Sigmoid colon (tissue), 7 donors: Measurements from ENCODE around the gene ACER1. TPM values are rescaled to one million over a fixed set of nuclear protein-coding genes. Genes with fewer than 3 reads are reported as not detected.
"Not testable (repeated sequence)": the region's sequence is repeated elsewhere in the genome, so short reads cannot be mapped to it uniquely, and the experiment has no call there.

Experiments
- DNase-seq: peaks from one replicate; pipeline ENCODE4 v3.0.0-alpha.2; 2019
- H3K27ac ChIP-seq, 4 donors: fragments of 200-600 bp; sonication (generic); one replicate each; pipeline ENCODE4 v1.5.1; 2016 to 2019; ENCODE audit warnings: mild to moderate bottlenecking in 1 of 4
- H3K27me3 ChIP-seq, 3 donors: fragments of 200-600 bp; sonication (generic); one replicate each; pipeline ENCODE4 v1.5.1; 2019; ENCODE audit warnings: mild to moderate bottlenecking in 1 of 3
- H3K36me3 ChIP-seq, 4 donors: fragments of 200-600 bp; sonication (generic); one replicate each; pipeline ENCODE4 v1.5.1; 2016 to 2019
- H3K4me1 ChIP-seq, 4 donors: fragments of 200-600 bp; sonication (generic); one replicate each; pipeline ENCODE4 v1.5.1; 2017 to 2019
- H3K4me3 ChIP-seq, 4 donors: fragments of 200-600 bp; sonication (generic); one replicate each; pipeline ENCODE4 v1.5.1; 2017 to 2019; ENCODE audit warnings: mild to moderate bottlenecking in 2 of 4, moderate library complexity in 1 of 4
- H3K9me3 ChIP-seq, 4 donors: fragments of 200-600 bp in 3 of 4; sonication (generic) in 3 of 4; one replicate each; pipeline versions ENCODE4 v1.5.1 to v1.6.1; 2013 to 2019
- EP300 ChIP-seq, 4 donors: sonication (generic); formaldehyde crosslinking; IDR thresholded peaks; one replicate each; pipeline ENCODE4 v1.6.1; 2017; ENCODE audit warnings: antibody characterized with exemption in 4 of 4
- POLR2A ChIP-seq, 2 donors: fragments of 450-650 bp; IDR thresholded peaks; one replicate each; pipeline ENCODE4 v1.6.1; 2016; ENCODE audit warnings: antibody characterized with exemption in 2 of 2, mild to moderate bottlenecking in 2 of 2, moderate library complexity in 2 of 2
- POLR2AphosphoS5 ChIP-seq, 4 donors: sonication (generic); formaldehyde crosslinking; IDR thresholded peaks; one replicate each; pipeline ENCODE4 v1.6.1; 2017; ENCODE audit warnings: antibody characterized with exemption in 4 of 4
- WGBS, 2 donors: extraction: QIAGEN DNeasy Blood & Tissue Kit; methylation state at CpG; one replicate each; pipeline ENCODE4 v1.1.7; 2013; 5-methylcytosine and 5-hydroxymethylcytosine counted together
- intact Hi-C: fragments of 100-400 bp; cut with DNase I; formaldehyde crosslinking; loops from one replicate; pipeline ENCODE4 v1.15.1; 2023
- polyA plus RNA-seq, 3 donors: library from polyadenylated mRNA; stranded (reverse); fragments of 200-250 nt; gene quantifications; one replicate each; pipeline ENCODE4 v1.2.3, GENCODE V29; 2013
- total RNA-seq, 4 donors: library from RNA; depleted of rRNA; stranded (reverse); fragments of >200 nt; gene quantifications; one replicate each; pipeline ENCODE4 v1.1.0, GENCODE V29; 2016
- TF ChIP-seq, protein P1 (sequence below), 4 experiments: fragments of 450-650 bp in 3 of 4; fragments of 200-600 bp in 1 of 4; IDR thresholded peaks; one replicate each; pipeline ENCODE4 v1.5.1; 2016 to 2019; ENCODE audit warnings: antibody characterized with exemption in 4 of 4, mild to moderate bottlenecking in 3 of 4, moderate library complexity in 2 of 4
- donor health status: healthy with polysubstance abuse.
- donor health status: Bipolar disorder and iron deficiency.
- donor health status: healthy.

ACER1 gene
- total and polyA plus RNA-seq, 7 donors: 0.19 TPM; not detected in 6

- 55 to 74% methylated on average over 2 of the region's 2 CpGs for WGBS, 2 donors
- TF ChIP-seq POLR2A (IDR thresholded peaks at IDR 0.05): no peak
- TF ChIP-seq EP300 (IDR thresholded peaks at IDR 0.05): no peak
- no peak for TF ChIP-seq POLR2AphosphoS5 (IDR thresholded peaks at IDR 0.05)
- TF ChIP-seq, protein P1, sequence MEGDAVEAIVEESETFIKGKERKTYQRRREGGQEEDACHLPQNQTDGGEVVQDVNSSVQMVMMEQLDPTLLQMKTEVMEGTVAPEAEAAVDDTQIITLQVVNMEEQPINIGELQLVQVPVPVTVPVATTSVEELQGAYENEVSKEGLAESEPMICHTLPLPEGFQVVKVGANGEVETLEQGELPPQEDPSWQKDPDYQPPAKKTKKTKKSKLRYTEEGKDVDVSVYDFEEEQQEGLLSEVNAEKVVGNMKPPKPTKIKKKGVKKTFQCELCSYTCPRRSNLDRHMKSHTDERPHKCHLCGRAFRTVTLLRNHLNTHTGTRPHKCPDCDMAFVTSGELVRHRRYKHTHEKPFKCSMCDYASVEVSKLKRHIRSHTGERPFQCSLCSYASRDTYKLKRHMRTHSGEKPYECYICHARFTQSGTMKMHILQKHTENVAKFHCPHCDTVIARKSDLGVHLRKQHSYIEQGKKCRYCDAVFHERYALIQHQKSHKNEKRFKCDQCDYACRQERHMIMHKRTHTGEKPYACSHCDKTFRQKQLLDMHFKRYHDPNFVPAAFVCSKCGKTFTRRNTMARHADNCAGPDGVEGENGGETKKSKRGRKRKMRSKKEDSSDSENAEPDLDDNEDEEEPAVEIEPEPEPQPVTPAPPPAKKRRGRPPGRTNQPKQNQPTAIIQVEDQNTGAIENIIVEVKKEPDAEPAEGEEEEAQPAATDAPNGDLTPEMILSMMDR (IDR thresholded peaks at IDR 0.05): no peak
- Histone ChIP-seq H3K4me3 (no peak overlapping the region), H3K4me1 (no peaks in the 10 kb centered on the region), H3K27me3 (no peaks in the 10 kb centered on the region), H3K9me3 (no peaks in the 10 kb centered on the region), H3K27ac (no peak overlapping the region), H3K36me3 (no peaks in the 10 kb centered on the region)
- DNase-seq: no peak
- intact Hi-C loops: no loop called here
Observed at GRCh38 chr19:6352381-6353165, 19.2 kb upstream of the ACER1 start.

- H3K4me3 ChIP-seq: no peak overlapping the region
- 27 to 65% methylated on average over 2 of the region's 2 CpGs for WGBS, 2 donors
- no peak overlapping the region for H3K27ac ChIP-seq
Observed at GRCh38 chr19:6350688-6351087, 17.3 kb upstream of the ACER1 start.

DNA sequence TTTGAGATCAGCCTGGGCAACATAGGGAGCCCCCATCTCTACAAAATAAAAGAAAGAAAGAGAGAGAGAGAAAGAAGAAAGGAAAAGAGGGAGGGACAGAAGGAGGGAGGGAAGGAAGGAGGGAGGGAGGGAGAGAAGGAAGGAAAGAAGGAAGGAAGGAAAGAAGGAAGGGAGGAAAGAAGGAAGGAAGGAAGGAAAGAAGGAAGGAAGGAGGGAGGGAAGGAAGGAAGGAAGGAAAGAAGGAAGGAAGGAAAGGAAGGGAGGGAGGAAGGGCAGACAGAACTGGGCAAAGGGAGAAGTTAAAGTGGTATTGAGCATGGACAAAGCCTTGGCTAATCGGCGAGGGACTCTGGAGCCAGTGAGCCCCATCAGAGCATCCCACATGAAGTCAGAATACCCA, 15.9 kb upstream of the ACER1 start:
- H3K4me1 ChIP-seq, H3K36me3 ChIP-seq, H3K27me3 ChIP-seq, H3K9me3 ChIP-seq, H3K4me3 ChIP-seq, H3K27ac ChIP-seq, DNase-seq, intact Hi-C loops: not testable (repeated sequence)
- 76 to 89% methylated on average over 2 of the region's 2 CpGs for WGBS, 2 donors

More at GRCh38 chr19:6350688-6351087, 17.3 kb upstream of the ACER1 start:
- Histone ChIP-seq H3K9me3 (no peaks in the 10 kb centered on the region), H3K4me1 (no peaks in the 10 kb centered on the region), H3K27me3 (no peaks in the 10 kb centered on the region), H3K36me3 (no peaks in the 10 kb centered on the region)
- DNase-seq: no peak
- no peak for TF ChIP-seq POLR2A (IDR thresholded peaks at IDR 0.05)
- TF ChIP-seq POLR2AphosphoS5 (IDR thresholded peaks at IDR 0.05): no peak
- TF ChIP-seq EP300 (IDR thresholded peaks at IDR 0.05): no peak
- TF ChIP-seq, protein P1 (IDR thresholded peaks at IDR 0.05): no peak
- intact Hi-C loops: no loop called here

DNA sequence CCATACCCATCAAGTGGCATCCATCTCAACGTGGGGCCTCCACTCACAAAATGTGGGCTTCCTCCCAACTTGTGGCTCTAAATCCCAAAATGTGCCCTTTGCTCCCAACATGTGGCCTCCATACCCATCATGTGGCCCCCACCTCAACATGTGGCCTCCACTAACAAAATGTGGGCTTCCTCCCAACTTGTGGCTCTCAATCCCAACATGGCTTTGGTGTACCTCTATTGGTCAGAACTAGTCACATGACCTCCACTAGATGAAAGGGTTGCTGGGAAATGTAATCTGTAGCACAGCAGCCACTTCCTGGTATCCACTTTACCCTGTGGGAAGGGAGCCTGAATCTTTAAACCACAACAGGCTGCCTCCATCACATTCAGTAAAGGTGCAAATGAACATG, 10.1 kb upstream of the ACER1 start:
- intact Hi-C loops: no loop called here

DNA sequence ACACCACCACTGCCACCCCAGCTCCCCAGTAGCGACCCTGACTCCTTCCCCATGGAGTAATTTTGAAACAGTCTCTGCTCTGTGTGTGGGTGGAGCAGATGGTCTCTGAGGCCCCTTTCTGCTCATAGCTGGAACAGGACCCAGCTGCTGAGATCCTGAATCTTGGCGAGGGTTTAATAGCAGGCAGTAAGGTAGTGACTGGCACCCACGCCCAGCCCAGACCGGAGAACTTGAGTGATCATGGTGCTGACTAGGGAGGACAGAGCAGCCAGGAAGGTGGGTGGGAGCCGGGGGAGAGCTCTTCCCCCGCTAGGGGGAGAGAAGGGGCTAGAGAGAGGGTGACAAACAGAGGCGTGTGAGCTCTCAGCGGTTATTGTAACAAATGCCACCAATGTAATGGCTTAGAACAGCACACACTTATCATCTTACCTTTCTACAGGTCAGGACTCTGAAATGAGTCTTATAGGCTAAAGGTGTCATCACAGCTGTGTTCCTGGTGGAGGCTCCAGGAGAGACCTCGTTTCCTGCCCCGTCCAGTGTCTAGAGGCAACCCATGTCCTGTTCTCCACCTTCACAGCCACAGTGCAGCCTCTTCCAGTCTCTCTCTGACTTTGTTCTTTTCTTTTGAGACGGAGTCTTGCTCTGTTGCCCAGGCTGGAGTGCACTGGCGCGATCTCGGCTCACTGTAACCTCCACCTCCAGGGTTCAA, 7.2 kb upstream of the ACER1 start:
- DNase-seq: no peak
- Histone ChIP-seq H3K27ac (no peak overlapping the region), H3K36me3 (no peaks in the 10 kb centered on the region), H3K4me1 (no peaks in the 10 kb centered on the region), H3K4me3 (no peak overlapping the region), H3K27me3 (no peaks in the 10 kb centered on the region), H3K9me3 (no peaks in the 10 kb centered on the region)
- intact Hi-C loops: no loop called here
- WGBS, 2 donors: 52 to 67% methylated on average over 14 of the region's 14 CpGs
- no peak for TF ChIP-seq POLR2AphosphoS5 (IDR thresholded peaks at IDR 0.05)
- TF ChIP-seq EP300 (IDR thresholded peaks at IDR 0.05): no peak
- TF ChIP-seq POLR2A (IDR thresholded peaks at IDR 0.05): no peak
- TF ChIP-seq, protein P1 (IDR thresholded peaks at IDR 0.05): no peak

More for the DNA sequence above, 10.1 kb upstream of the ACER1 start:
- H3K9me3 ChIP-seq: no peaks in the 10 kb centered on the region
- no peak overlapping the region for H3K4me3 ChIP-seq
- no peak for DNase-seq
- TF ChIP-seq POLR2A (IDR thresholded peaks at IDR 0.05): no peak
- TF ChIP-seq POLR2AphosphoS5 (IDR thresholded peaks at IDR 0.05): no peak
- TF ChIP-seq, protein P1 (IDR thresholded peaks at IDR 0.05): no peak
- no peak for TF ChIP-seq EP300 (IDR thresholded peaks at IDR 0.05)
- H3K4me1 ChIP-seq: no peaks in the 10 kb centered on the region
- no peaks in the 10 kb centered on the region for H3K27me3 ChIP-seq
- H3K27ac ChIP-seq: no peak overlapping the region
- 92 to 98% methylated on average over 1 of the region's 1 CpG for WGBS, 2 donors
- H3K36me3 ChIP-seq: no peaks in the 10 kb centered on the region
